ENCODE results near the gene ATXN3L. TPM values are rescaled to one million over a fixed set of nuclear protein-coding genes. Genes with fewer than 3 reads are reported as not detected.

The ATXN3L gene
- total and polyA plus RNA-seq, 2 of the 8 experiments (the other 6 are each of a cell fraction or from before 2014, with no cell fraction given), result not detected

GRCh38 chrX:13284570-13284969 lies 35.3 kb downstream of the ATXN3L start:
- no peaks in the 10 kb centered on the region; a peak in 1 of 4 replicates for H3K9me3 ChIP-seq (ENCODE audit: insufficient read depth in 2 of 2, low read depth in 1 of 2, low read length in 1 of 2)
- ChIA-PET CTCF (ENCODE audit: partially characterized antibody) (interaction anchor here (2.2 kb wide), 1 partner anchor 203 kb away, joined by 6 read pairs; no protein-coding TSS in a partner anchor), POLR2A (ENCODE audit: partially characterized antibody) (interaction anchor here (0.8 to 1.4 kb wide), 3 partner anchors 85 to 310 kb away, joined by 3 to 6 read pairs (median 4); partner anchors contain the start of gene TMSB4X)
- 0 out of 2 replicates have a peak overlapping the region, but pooled peaks have one; percentile 43 for H2BK20ac ChIP-seq (ENCODE audit: low read length)
- DNase-seq (ENCODE audit: low read depth in 1 of 2, low spot score in 2 of 2) (no peak), FAIRE-seq (peak; percentile 92)
- no peak overlapping the region for H3K4me2 ChIP-seq (ENCODE audit: insufficient read depth in 1 of 2, low read depth in 2 of 2, low read length in 2 of 2)
- no peak overlapping the region for H3K4me3 ChIP-seq (ENCODE audit: extremely low read depth in 1 of 4, insufficient read depth in 2 of 4, low read depth in 3 of 4, low read length in 4 of 4)
- H3K79me1 ChIP-seq (ENCODE audit: low read depth, low read length), result no peaks in the 10 kb centered on the region
- no peaks in the 10 kb centered on the region for H4K20me1 ChIP-seq (replicated peaks in 1 of 2; ENCODE audit: control insufficient read depth in 1 of 2, insufficient read depth in 2 of 2, low read length in 2 of 2)
- no peaks in the 10 kb centered on the region for H3K79me2 ChIP-seq (ENCODE audit: control insufficient read depth in 1 of 2, insufficient read depth in 2 of 2, low read length in 2 of 2)
- no peak overlapping the region for H3K9ac ChIP-seq (replicated peaks in 1 of 4; ENCODE audit: extremely low read depth in 1 of 4, low read depth in 3 of 4, low read length in 3 of 4)
- H3K27ac ChIP-seq (ENCODE audit: low read depth, low read length), result peak overlapping the region; percentile 63; the same call in 1 of the 2 replicates
- H3K23ac ChIP-seq (ENCODE audit: insufficient read length), result no peak overlapping the region
- no peak overlapping the region for H3K56ac ChIP-seq (replicated peaks; ENCODE audit: insufficient read length, low read depth, low read length)
- H4K91ac ChIP-seq (replicated peaks; ENCODE audit: insufficient read length, low read length), result no peak overlapping the region
- H2BK12ac ChIP-seq (ENCODE audit: low read depth, low read length), result 0 out of 2 replicates have a peak overlapping the region, but pooled peaks have one; percentile 50
- peak overlapping the region; percentile 69 for H2BK120ac ChIP-seq (replicated peaks; ENCODE audit: low read depth, low read length)
- no peak overlapping the region; the same call in 1 of the 2 replicates for H3K18ac ChIP-seq (ENCODE audit: extremely low read depth, low read length)
- peak overlapping the region; percentile 52; the same call in 1 of the 2 replicates for H2BK5ac ChIP-seq (ENCODE audit: low read depth, low read length)
- no peaks in the 10 kb centered on the region for H3K27me3 ChIP-seq (replicated peaks in 1 of 4; ENCODE audit: control insufficient read depth in 3 of 4, extremely low read depth in 1 of 4, insufficient read depth in 3 of 4, low read length in 3 of 4)
- peak overlapping the region; percentile 55 for H4K5ac ChIP-seq (ENCODE audit: insufficient read length, low read depth, low read length)
- TF ChIP-seq SAP30 (IDR thresholded peaks at IDR 0.05; ENCODE audit: insufficient read depth, insufficient replicate concordance, low read length), result peak; percentile 10
- no peak for TF ChIP-seq SIRT6 (IDR thresholded peaks at IDR 0.05; ENCODE audit: low read length)
- TF ChIP-seq TBP (IDR thresholded peaks at IDR 0.05; ENCODE audit: low read depth, low read length), result no peak
- 71% methylated on average over 1 of the region's 1 CpG; no CpG with 5 or more reads in 1 of the 2 experiments for WGBS, 2 experiments (ENCODE audit: extremely low coverage in 1 of 2, insufficient coverage in 1 of 2, insufficient read length in 1 of 2, insufficient replicate concordance in 2 of 2, low coverage in 1 of 2, low lambda C conversion rate in 2 of 2, missing lambda C conversion rate in 1 of 2)
- H2AFZ ChIP-seq (ENCODE audit: low read length), result no peak overlapping the region
- H3K4ac ChIP-seq (replicated peaks; ENCODE audit: insufficient read length, low read depth, low read length), result no peak overlapping the region
- no peak overlapping the region for H3K14ac ChIP-seq (ENCODE audit: insufficient read length)
- H2BK15ac ChIP-seq (ENCODE audit: low read length), result no peak overlapping the region
- H4K8ac ChIP-seq (ENCODE audit: extremely low read depth, insufficient read depth, low read length), result no peak overlapping the region
- no peak overlapping the region for H2AK5ac ChIP-seq (ENCODE audit: low read depth, low read length)
- H3K4me1 ChIP-seq (replicated peaks in 1 of 4; ENCODE audit: control insufficient read depth in 3 of 4, insufficient read depth in 4 of 4, low read length in 3 of 4), result peaks cover 3 to 15% (median 8%) of the 10 kb centered on the region in 4 experiments
- H3K36me3 ChIP-seq (ENCODE audit: control insufficient read depth in 2 of 4, insufficient read depth in 4 of 4, low read length in 3 of 4), result no peaks in the 10 kb centered on the region; a peak in 1 of 8 replicates
- H3K23me2 ChIP-seq (ENCODE audit: low read depth, low read length), result no peaks in the 10 kb centered on the region
